HG03135 (cell line): Measurements from ENCODE around the gene FAF2.
"Not testable (repeated sequence)": the region's sequence is repeated elsewhere in the genome, so short reads cannot be mapped to it uniquely, and the experiment has no call there.

ENCODE experiments used
- ATAC-seq: cut with Tn5 transposase; IDR thresholded peaks from one replicate; pipeline ENCODE4 v1.9.1; 2021; ENCODE audit warnings: mild to moderate bottlenecking, moderate library complexity; ENCODE audit not compliant: unreplicated experiment

The FAF2 gene

GRCh38 chr5:176454724-176455394, 6.7 kb downstream of the FAF2 start:
- ATAC-seq, result no peak

- ATAC-seq, result no peak
Measured at GRCh38 chr5:176458904-176459561, 10.8 kb downstream of the FAF2 start.

GRCh38 chr5:176461349-176461748, 13.2 kb downstream of the FAF2 start:
- ATAC-seq, result no peak

- ATAC-seq, result no peak
Measured at GRCh38 chr5:176463113-176463764, 15.1 kb downstream of the FAF2 start.

- no peak for ATAC-seq
Measured at GRCh38 chr5:176466245-176466871, 18.2 kb downstream of the FAF2 start.

GRCh38 chr5:176469296-176469695, 21.1 kb downstream of the FAF2 start:
- ATAC-seq, result no peak

- ATAC-seq, result no peak
Measured at GRCh38 chr5:176470539-176470938, 22.4 kb downstream of the FAF2 start.

- no peak for ATAC-seq
Measured at GRCh38 chr5:176471098-176471497, 22.9 kb downstream of the FAF2 start.

GRCh38 chr5:176473335-176474006, 25.3 kb downstream of the FAF2 start:
- ATAC-seq, result no peak

- no peak for ATAC-seq
Measured at GRCh38 chr5:176474476-176474875, 26.3 kb downstream of the FAF2 start.

- peak; percentile 54 for ATAC-seq
Measured at GRCh38 chr5:176481711-176482110, 33.5 kb downstream of the FAF2 start.

- ATAC-seq, result no peak
Measured at GRCh38 chr5:176485176-176485575, 37.0 kb downstream of the FAF2 start.

- no peak for ATAC-seq
Measured at GRCh38 chr5:176486189-176486757, 38.1 kb downstream of the FAF2 start.

GRCh38 chr5:176487160-176487559, 39.0 kb downstream of the FAF2 start:
- not testable (repeated sequence) for ATAC-seq

- ATAC-seq, result no peak
Measured at GRCh38 chr5:176489077-176489476, 40.9 kb downstream of the FAF2 start.

GRCh38 chr5:176490301-176490700, 42.1 kb downstream of the FAF2 start:
- no peak for ATAC-seq

GRCh38 chr5:176491101-176491502, 42.9 kb downstream of the FAF2 start:
- ATAC-seq, result no peak

GRCh38 chr5:176491901-176492300, 43.7 kb downstream of the FAF2 start:
- no peak for ATAC-seq

- ATAC-seq, result no peak
Measured at GRCh38 chr5:176492431-176492830, 44.2 kb downstream of the FAF2 start.

- no peak for ATAC-seq
Measured at GRCh38 chr5:176497852-176498251, 49.7 kb downstream of the FAF2 start.

- no peak for ATAC-seq
Measured at GRCh38 chr5:176499273-176499672, 51.1 kb downstream of the FAF2 start.
